NCI-H2029 treated with DMSO at 0.1 percent for 48 hours (cell line): ENCODE measurements around the gene SSUH2.
"Not testable (repeated sequence)": the region's sequence is repeated elsewhere in the genome, so short reads cannot be mapped to it uniquely, and the experiment has no call there.

Source experiments
- DNase-seq: peaks from one replicate; lab custom pipeline; 2025; lab: John Stamatoyannopoulos, UW

SSUH2 gene

DNA sequence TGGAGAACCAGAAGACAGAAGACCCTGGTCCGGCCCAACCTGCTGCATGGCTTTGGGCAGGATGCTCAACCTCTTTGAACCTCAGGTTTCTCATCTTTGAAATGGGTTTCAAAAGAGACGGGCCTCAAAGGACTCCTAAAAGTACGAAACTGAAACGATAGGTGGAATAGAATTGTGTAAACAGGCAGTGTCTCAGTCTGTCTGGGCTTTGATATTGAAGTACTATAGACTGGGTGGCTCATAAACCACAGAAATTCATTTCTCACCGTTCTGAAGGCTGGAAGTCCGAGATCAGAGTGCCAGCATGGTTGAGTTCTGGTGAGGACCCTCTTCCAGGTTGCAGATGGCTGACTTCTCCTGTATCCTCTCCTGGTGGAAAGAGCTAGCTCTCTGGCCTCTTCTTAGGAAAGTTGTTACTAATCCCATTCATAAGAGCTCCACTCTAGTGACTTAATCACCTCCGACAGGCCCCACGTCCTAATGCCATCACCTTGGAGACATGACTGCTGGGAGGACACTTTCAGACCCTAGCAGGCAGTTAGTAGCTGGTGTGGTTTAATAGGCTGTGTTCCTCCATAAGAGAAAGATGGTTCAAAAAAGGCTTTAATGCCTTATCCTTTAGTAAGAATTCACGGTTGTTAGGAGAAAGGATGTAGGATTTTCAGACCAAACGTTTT lies 35.7 kb downstream of the SSUH2 start:
- DNase-seq = no peak

DNA sequence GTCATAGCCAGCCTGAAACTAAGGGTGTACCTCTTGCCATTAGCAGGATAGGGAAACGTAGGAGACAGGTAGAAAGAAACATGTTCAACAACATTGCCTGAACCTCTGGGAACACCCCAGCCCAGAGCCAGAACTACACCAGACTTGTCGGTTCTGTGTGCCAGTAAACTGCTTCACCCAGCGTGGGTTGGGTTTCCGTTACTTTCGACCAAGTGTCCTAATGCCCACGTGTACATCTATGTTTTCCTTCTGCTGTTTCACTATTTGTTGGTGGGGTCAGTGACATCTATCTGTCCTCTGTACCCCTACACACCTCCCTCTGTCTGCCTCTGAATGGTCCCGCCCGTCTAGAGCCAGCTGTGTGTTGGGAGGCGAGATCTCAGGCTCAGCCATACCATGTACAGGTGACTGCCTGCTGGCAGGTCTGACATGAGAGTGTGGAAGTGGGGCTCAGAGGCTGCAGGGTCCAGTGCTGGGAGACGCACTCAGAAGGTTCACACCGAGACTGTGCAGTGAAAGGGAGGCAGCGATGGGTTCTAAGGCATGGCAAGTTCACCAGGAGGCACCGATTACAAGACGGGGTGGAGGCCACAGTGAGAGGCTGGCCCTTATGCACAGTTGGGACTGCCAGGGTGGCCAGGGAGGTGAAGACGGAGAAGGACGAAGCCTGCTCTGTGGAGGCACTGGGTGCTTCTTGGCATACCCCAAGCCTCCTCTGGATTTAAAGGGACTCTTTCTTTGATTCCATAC lies 36.4 kb downstream of the SSUH2 start:
- DNase-seq = no peak

DNA sequence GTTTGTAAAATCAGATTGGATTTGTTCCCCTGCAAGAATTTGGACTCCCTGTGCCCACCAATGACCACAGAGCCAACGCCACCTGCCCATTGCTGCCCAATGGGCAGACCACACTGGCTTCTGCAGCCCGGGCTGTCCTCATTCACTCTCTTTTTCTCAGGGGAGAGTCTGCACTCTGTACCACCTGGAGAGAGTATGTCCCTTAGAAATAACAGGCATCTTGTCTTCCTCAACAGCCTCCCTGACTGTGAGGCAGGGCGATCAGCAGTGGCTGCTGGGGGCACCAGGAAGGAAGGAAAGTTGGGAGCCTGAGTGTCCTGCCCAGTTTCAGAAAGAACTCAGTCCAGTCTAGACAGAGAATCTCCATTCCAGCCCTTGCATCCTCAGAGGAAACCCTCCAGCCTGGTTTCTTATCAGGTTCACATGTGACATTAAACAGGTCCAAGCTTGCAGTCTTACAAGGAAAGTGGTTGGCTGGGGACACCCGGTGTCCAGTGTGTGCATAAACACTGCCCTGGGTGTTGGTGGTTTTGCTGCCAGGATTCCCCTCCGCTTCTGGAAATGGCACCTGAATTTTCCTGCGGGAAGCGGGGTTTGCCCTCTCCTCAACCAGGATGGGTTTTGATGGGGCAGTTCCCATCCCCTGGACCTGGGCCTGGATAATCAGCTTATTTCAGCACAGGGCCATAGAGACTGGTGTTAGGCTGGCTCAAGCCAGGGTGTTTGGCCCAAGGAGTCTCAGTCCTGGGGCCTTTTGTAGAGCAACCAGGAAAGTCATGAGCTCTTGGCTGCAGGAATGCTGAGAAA lies 37.2 kb downstream of the SSUH2 start:
- peak; percentile 50 for DNase-seq

DNA sequence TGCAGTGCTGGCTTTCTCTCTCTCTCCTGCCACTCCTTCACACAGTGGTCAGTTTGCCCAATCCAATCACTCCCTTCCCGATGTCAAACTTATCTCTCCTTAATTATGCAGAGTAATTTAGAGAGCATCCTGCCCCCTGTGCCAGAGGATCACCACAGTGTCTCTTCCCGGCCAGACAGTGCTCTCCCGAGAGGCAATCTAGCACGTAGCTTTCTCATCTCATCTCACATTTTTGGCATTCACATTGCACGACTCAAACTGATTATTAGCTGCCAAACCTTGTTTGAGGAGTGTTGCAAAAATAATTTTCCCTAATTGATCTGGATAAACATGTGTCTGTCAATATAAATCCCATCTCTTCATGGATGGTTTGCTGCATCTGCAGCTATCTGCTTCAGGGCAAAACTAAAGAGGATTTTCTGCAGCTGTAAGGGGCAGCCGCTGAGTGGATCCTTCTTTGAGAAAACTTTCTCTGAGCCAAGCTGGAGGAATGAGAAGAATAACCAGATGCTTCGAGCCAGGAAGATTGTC lies 37.8 kb downstream of the SSUH2 start:
- no peak for DNase-seq

DNA sequence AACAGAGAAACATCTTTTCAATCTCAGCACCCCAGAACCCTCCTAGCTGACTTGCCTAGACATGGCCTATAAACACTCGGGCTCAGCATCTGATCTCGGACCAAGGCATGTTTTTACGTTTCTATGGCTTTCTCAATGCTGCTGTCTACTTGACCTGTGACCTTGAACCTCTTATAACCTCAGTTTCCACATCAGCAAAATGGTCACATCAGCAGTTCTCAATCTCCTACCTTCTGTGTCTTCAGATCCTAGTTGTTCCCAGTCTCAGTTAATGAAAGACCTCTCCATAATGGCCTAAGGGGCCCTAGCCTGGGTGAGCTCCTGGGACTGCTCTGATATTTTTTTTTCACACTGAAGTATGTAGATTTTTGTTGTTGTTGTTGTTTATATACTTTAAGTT lies 39.6 kb downstream of the SSUH2 start:
- DNase-seq = no peak

DNA sequence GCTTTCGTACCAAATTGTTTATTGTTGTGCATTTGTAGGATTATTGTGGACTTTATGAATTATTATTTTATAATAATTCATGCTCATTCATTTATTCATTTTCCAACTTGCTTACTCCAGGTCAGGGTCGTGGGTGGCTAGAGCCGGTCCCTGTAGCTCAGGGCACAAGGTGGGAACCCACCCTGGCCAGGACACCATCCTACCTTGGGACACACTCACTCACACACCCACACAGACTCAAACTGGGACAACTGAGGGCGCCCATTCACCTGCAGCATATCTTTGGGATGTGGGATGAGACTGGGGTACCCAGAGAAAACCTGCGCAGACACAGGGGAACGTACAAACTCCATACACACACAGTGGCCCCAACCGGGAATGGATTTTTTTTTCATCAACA lies 40.6 kb downstream of the SSUH2 start:
- no peak for DNase-seq

DNA sequence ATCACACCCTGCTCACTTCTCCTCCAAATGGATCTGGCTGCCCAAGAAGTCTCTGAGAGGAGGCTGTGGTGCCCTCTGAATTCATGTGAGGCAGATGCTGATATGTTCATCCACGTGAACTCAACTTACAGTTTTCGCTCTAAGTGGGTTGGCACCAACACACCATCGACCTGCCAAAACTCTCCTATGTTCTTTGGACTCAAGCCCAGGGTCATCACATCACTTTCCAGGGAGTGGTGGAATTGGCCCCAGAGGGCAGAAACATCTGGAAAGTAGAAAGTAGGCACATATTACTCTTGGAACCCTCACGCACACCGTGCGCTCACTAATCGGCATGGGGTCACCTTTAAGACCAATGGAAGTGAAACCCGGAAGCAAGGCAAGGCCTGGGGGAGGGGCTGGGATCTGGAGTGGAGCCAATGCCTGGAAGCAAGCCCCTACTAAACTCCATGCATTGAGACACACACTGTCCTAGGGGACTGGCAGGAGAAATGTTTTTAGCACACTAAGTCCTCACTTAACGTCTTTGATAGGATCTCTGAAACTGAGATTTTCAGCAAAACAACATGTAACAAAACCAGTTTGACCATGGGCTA lies 41.4 kb downstream of the SSUH2 start:
- DNase-seq = peak; percentile 82

DNA sequence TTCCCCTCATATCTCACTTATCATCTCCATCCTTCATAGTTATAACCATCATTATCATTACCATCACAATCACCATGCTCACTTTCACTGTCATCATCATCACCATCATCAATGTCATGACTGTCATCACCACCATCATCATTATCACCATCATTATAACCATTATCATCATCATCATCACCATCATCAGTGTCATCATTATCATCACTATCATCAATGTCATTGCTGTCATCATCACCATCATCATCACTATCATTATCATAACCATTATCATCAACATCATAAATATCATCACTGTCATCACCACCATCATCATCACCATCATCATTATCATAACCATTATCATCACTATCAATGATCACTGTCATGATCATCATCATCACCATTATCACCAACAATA lies 44.1 kb downstream of the SSUH2 start:
- DNase-seq = no peak

DNA sequence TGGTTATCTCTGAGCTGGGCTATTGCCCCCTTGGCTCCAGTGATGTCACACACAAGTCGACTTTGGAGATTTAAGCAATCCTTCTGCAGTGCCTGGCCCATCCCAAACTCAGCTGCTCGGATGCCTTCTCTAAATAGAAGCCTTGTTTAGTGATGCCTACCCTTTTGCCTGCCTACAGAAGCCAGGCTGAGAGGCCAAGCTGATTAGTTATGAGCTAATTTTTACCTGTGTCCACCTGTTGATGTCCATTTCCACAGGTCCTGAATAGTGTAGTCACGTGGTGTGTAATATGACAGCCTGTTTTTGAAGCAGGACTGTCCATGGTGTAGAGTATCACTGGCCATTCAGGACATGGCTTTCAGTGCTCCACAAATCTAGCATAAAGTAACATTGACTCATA lies 45.5 kb downstream of the SSUH2 start:
- DNase-seq = no peak

DNA sequence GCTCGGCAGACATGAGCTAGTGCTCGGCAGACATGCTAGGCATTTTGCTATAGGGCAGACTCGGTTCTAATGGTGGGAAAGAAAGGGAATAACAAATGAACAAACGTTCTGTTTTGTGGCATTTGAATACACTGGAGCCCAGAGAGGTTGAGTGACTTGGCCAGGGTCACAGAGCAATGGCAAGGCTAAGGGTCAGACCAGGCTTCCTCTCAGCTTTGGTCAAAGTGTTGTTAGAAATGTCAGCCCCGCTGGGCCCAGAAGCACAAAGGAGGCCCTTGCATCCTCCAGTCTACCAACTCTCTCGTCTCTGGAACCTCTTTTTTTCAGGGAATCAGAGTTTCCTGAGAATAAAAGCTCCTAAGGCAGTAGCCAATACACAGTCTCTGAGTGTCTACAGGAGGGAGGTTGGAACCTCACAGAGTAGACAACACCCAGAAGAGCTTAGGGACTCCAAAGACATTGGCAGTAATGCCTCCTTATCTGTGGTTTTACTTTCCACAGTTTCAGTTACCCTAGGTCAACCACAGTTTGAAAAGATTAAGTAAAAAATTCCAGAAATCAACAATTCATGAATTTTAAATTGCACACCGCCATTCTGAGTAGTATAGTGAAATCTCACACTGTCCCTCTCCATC lies 47.3 kb downstream of the SSUH2 start:
- no peak for DNase-seq

DNA sequence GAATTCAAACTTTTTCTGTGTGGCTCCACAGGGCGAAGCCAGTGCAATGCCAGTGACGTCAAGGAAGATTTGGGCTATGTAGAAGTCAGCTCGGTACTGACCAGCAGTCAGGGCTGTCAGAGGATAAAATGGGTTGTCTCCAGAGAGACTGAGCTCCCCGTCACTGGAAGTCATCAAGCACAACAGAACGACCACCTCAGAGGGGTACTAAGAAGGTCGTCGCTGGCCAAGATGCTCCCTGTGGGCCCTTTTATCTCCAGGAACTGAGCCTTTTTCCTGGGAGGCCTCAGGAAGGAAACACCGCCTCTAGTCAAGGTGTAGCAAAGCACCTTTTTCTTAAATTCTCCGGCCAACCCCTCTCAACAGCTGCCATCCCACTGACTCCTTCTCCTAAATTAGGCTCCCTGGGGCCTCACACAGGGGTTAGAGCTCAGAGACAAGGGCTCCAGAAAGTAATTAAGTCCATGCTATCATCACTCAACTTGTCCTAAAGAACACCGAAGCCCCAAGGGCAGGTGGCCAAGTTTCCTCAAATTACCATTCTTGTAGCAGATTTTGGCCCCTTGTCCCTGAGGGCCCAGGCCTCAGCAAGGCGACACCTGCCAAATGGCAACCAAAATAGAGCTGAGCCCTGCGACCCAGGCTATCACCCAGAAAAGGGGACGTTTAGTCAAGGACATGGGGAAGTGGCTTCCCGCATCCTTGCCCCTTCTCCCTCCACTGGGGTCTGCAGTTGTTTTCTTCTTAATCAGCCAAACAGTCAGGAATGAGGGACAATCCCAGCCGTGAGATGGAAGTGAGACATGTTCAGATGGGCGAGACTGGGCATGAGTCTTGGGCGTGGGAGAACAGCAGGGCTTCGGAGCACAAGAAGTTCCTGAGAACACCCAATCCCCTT lies 48.0 kb downstream of the SSUH2 start:
- DNase-seq = no peak

DNA sequence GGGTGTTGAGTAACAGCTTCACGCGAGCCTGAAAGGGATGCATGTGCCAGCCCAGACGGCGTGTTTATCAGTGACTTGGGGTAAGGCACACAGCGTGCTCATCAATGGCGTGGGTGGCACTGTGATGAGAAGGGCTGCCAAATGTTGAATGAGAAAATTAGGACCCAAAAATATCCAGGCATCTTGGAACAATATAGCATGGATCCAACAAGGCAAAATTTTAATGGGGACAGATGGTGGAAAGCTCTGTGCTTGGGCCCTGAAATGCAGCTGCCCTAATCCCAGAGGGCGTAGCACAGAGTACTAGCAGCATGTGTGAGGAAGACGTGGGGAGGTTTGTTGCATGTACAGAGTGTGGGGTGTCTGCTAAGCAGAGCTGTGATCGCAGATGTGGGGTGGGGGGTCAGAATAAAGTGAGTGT lies 48.9 kb downstream of the SSUH2 start:
- DNase-seq = no peak

DNA sequence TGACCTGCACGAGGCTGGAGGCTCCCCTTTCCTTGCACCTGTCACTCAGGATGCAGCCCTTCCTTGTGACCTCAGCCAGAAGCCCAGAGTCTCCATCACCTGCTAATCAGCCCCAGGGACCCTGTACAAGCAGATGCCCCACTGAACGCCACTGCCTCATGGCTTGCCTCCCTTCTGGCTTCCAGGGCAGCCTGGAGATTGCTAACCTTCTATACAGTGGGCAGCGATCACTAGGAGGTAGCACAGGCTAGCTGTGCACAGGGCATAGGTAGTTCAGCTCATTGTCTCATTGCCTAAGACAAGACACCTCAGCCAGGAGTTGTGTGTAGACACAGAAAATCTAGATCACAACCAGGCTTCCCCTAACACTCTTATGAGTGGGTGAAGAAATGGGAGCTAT lies 49.3 kb downstream of the SSUH2 start:
- no peak for DNase-seq

DNA sequence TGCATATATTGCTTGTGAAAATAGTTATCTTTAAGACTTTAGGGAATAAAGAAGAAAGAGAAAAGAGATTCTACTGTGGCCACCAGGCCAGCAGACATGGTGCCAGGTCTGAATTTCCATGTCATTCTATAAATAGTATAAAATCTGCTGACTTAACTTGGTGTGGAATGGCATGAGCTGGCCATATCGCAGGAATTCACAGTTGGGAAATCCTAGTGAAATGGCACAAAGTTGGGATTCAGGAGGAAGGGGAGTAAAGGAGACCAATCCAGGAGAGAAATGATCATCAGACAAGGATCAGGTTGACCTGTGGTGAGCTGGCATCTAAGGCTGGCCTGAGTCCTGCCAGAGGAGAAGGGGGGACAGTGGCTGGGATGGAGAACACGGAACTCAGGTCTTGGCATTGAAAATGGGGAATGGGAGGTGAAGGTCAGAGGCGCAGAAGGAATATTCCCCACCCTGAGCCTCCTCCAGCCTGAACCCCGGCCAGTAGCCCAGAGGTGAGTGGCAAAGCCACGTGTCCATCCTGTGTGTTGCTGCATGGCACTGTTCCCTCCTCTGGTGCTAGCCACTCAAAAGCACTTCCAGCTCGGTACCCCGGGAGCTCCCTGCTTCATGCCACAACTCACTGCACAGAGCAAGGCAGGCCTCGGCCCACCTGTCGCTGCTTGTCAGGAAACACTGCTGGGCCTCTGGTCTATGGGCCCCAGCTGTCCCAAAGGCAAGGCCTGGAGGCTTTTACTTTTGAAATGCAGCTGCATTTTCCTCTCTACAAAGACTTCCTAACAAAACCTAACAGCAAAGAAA lies 51.4 kb downstream of the SSUH2 start:
- DNase-seq = no peak

DNA sequence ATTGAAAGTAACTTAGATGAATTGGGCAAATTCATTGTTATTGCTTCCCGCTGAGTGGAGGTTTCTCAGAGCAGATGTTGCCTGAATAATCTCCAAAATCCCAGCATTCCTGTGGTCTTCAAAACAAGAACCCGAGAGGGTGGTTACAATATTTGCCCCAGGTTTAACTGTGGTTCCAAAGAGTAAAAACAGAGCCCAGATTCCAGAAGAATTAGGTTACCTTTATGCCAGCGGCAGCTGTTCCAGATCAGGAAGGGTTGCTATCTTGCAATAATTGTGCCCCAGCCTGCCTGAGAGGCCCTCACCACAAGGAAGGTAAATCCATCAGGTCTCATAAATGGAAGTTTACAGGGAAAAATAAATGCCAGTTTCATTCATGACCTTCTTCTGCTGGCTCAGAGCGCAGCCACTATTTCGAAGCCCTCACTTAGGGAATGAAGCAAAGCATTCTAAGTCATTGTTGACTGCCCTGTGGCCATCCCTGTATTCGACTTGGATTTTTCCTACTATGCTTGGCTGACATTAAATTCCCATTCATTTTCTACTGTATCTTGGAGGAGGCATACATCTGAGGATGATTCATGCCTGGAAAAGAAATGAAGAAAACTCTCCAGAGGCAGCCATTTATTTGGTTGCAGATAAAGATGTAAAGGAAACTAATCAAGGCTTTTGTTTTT lies 54.6 kb downstream of the SSUH2 start:
- no peak for DNase-seq

DNA sequence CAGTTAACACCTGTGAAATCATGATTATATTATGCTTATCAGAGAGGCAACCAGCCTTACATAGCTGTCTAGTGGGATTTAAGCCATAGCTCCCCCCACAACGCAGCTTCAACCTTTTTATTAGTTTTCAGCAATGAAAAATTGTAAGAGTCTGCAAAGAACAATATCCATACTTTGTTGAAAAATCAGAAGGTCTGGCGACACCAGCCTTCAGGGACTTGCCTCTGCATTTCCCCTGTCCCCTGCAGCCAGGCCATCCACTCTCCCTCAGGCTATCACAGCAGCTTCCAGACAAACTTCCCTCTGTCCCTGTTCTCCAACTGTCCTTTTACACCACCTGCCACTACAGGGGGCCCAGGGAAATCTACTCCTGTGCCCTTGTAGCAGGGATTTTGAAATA lies 59.9 kb downstream of the SSUH2 start:
- no peak for DNase-seq

DNA sequence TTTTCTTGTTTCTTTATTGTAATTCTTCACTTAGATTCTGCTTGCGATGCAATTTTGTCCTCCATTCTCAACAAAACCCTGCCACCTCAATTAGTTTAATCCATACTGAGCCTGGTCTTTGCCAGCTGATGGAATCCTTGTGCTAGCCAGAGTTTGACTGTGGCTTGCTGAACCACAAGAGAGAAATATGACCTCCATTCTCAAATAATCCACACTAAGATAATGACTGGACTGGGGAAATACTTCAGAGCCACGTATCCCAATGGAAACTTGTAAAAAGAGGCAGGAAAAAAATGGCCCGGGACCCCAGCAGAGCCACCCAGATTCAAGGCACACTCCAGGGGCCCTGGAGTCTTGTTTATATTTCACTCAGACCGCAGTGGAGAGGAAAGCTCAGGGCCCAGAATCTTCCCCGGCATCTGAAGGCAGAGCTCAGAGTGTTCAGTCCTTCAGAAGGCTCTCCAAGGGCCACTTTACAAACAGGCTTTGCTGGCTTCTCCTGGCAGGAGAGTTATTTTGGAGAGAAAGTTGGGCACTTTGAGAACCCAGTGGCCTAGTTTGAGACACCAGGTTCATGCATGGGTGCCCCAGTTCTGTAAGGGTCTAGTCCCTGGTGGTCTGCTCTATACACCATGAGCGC lies 62.7 kb downstream of the SSUH2 start:
- no peak for DNase-seq

DNA sequence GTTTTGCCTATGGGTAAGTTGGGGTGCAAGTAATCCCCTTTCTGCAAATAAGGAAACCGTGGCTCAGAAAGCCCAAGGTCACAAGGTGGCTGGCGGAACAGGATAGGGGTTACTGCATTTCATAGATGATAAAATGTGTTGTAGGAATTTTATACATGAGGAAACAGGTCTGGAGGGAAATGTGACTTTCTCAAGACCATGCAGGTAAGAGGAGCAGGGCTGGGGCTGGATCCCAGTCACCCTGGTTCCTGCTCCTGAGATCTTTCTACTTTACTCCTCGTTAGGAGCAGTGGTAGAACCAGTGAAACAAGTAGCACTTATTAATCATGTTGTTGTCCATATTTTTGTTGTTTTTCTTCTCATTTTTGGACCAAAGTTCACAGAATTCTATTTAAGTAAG lies 63.2 kb downstream of the SSUH2 start:
- DNase-seq = no peak

DNA sequence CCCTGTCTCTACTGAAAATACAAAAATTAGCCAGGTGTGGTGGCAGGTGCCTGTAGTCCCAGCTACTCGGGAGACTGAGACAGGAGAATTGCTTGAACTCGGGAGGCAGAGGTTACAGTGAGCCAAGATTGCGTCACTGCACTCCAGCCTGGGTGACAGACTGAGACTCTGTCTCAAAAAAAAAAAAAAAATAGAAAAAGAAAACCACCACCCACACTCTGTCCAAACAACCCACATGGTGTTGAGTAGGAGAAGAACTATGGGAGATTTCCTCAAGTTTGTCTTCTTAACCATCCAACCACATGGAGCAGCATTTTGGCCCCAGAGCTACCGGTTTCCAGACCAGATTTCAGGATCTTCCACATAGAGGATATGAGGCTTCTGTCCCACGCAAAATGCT lies 64.2 kb downstream of the SSUH2 start:
- DNase-seq = not testable (repeated sequence)
